Measurements from ENCODE around the gene SNAP47.

The SNAP47 gene

DNA sequence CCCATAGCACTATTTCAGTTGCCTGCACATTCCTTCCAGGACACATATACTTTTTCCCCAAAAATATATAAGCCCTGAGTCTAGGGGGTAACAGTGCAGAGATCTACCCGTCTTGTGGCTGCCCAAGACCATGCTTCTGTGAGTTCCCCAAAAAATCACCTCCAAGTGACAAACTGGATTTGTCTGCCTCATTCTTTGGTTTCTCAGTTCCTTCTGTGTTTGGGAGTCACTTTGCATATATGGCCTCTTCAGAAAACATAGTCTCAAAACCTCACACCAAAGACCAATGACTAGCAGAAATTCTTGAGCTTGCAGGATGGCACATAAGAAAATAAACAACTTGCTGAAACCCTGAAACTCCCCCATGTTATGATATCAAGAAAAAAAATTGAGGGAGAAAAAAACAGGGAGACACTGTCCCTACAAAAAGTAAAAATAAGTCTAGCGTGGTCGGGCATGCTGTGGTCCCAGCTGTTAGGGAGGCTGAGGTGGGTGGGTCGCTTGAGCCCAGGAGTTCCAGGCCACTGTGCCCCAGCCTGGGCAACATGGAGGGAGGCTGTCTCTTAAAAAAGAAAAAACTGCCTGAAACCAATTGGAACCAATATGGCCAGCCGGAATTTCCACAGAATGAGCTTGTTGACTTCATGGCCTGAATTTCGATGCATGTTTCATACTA lies 8.2 kb upstream of the SNAP47 start:
- no peak for TF ChIP-seq TEAD4 (IDR thresholded peaks at IDR 0.05)
- TF ChIP-seq TAF1 (IDR thresholded peaks at IDR 0.05; ENCODE audit: low read depth): no peak
- TF ChIP-seq TCF12 (IDR thresholded peaks at IDR 0.05; ENCODE audit: low read depth): no peak
- no peak for TF ChIP-seq RAD21 (IDR thresholded peaks at IDR 0.05; ENCODE audit: low read depth)
- TF ChIP-seq NFIC (IDR thresholded peaks at IDR 0.05): no peak
- TF ChIP-seq YY1 (IDR thresholded peaks at IDR 0.05; ENCODE audit: low read depth): no peak
- TF ChIP-seq FOXM1 (IDR thresholded peaks at IDR 0.05; ENCODE audit: borderline replicate concordance, low read depth): no peak
- no peak for TF ChIP-seq EGR1 (IDR thresholded peaks at IDR 0.05)
- TF ChIP-seq, protein P1, sequence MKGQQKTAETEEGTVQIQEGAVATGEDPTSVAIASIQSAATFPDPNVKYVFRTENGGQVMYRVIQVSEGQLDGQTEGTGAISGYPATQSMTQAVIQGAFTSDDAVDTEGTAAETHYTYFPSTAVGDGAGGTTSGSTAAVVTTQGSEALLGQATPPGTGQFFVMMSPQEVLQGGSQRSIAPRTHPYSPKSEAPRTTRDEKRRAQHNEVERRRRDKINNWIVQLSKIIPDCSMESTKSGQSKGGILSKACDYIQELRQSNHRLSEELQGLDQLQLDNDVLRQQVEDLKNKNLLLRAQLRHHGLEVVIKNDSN (IDR thresholded peaks at IDR 0.05): no peak
- TF ChIP-seq, protein P2, sequence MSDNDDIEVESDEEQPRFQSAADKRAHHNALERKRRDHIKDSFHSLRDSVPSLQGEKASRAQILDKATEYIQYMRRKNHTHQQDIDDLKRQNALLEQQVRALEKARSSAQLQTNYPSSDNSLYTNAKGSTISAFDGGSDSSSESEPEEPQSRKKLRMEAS (IDR thresholded peaks at IDR 0.05): no peak
- TF ChIP-seq, protein P3, sequence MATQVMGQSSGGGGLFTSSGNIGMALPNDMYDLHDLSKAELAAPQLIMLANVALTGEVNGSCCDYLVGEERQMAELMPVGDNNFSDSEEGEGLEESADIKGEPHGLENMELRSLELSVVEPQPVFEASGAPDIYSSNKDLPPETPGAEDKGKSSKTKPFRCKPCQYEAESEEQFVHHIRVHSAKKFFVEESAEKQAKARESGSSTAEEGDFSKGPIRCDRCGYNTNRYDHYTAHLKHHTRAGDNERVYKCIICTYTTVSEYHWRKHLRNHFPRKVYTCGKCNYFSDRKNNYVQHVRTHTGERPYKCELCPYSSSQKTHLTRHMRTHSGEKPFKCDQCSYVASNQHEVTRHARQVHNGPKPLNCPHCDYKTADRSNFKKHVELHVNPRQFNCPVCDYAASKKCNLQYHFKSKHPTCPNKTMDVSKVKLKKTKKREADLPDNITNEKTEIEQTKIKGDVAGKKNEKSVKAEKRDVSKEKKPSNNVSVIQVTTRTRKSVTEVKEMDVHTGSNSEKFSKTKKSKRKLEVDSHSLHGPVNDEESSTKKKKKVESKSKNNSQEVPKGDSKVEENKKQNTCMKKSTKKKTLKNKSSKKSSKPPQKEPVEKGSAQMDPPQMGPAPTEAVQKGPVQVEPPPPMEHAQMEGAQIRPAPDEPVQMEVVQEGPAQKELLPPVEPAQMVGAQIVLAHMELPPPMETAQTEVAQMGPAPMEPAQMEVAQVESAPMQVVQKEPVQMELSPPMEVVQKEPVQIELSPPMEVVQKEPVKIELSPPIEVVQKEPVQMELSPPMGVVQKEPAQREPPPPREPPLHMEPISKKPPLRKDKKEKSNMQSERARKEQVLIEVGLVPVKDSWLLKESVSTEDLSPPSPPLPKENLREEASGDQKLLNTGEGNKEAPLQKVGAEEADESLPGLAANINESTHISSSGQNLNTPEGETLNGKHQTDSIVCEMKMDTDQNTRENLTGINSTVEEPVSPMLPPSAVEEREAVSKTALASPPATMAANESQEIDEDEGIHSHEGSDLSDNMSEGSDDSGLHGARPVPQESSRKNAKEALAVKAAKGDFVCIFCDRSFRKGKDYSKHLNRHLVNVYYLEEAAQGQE (IDR thresholded peaks at IDR 0.05; ENCODE audit: low read depth): no peak
- TF ChIP-seq ZBTB7A (IDR thresholded peaks at IDR 0.05; ENCODE audit: low read depth): no peak
- TF ChIP-seq CEBPB (IDR thresholded peaks at IDR 0.05): no peak
- no peak for TF ChIP-seq EP300 (IDR thresholded peaks at IDR 0.05; ENCODE audit: borderline replicate concordance)
- TF ChIP-seq CREB1 (IDR thresholded peaks at IDR 0.05; ENCODE audit: low read depth): no peak

DNA sequence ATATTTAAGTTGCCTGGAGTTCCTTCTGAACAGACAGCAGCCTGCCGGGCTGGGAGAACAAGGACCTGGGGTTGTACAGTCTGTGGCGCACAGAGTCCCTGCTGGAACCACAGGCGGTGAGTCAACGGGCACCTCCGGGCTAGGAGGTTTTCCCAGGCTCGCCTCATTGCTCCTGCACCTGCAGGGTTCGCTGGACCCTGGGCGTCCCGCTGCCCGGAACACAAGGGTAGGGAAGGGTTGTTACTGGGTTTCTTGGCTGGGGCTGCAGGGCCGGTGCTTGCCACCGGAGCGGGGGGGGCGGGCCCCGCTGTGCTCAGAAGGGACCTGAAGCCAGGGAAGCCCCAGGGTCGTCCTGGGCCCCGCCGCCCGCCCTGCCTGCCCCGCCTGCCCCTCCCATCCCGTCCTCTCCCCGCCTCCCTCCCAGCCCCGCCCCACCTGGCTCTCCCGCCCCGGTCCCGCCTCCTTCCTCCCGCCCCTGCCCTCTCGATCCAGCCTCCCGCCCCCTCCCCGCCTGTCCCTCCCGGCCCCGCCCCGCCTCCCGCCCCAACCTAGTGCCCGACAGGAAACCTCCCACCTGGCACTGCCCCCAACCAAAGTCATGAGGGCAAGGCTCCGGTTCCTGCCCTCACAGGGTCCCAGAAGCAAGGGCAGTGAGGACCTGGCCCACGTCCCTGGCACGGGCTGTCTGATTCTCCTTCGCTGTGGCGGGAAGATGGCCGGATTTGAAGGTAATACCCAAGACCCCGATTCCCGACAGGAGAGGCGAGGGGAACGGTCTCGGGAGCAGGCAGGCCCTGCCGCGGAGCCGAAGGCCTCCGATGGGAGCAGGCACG lies 7.0 kb upstream of the SNAP47 start:
- TF ChIP-seq, protein P2 (IDR thresholded peaks at IDR 0.05): peak; percentile 42; the same call in 1 of the 2 replicates
- TF ChIP-seq TEAD4 (IDR thresholded peaks at IDR 0.05): 0 out of 2 replicates have a peak, but pooled peaks have one; percentile 22
- 0 out of 2 replicates have a peak, but pooled peaks have one; percentile 33 for TF ChIP-seq EP300 (IDR thresholded peaks at IDR 0.05; ENCODE audit: borderline replicate concordance)
- TF ChIP-seq NFIC (IDR thresholded peaks at IDR 0.05): 0 out of 2 replicates have a peak, but pooled peaks have one; percentile 20
- TF ChIP-seq FOXM1 (IDR thresholded peaks at IDR 0.05; ENCODE audit: borderline replicate concordance, low read depth): no peak
- no peak for TF ChIP-seq YY1 (IDR thresholded peaks at IDR 0.05; ENCODE audit: low read depth)
- TF ChIP-seq TAF1 (IDR thresholded peaks at IDR 0.05; ENCODE audit: low read depth): peak; percentile 30
- peak; percentile 80 for TF ChIP-seq TCF12 (IDR thresholded peaks at IDR 0.05; ENCODE audit: low read depth)
- no peak for TF ChIP-seq CREB1 (IDR thresholded peaks at IDR 0.05; ENCODE audit: low read depth)
- TF ChIP-seq EGR1 (IDR thresholded peaks at IDR 0.05): peak; percentile 10; the same call in 1 of the 2 replicates
- TF ChIP-seq, protein P3 (IDR thresholded peaks at IDR 0.05; ENCODE audit: low read depth): no peak
- no peak for TF ChIP-seq RAD21 (IDR thresholded peaks at IDR 0.05; ENCODE audit: low read depth)
- TF ChIP-seq ZBTB7A (IDR thresholded peaks at IDR 0.05; ENCODE audit: low read depth): peak; percentile 47
- TF ChIP-seq, protein P1 (IDR thresholded peaks at IDR 0.05): no peak

DNA sequence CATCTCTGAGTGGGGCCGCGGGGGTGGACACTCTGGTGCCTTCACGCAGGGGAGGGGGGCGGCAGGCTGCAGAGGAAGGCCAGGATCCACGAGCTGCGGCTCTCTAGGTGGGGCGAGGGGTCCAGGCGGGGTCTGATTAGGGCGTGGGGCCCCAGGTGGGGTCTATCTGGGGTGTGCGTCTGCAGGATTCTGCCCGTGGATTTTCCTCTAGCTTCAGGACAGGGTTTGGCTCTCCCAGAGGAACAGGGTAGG lies 6.4 kb upstream of the SNAP47 start:
- TF ChIP-seq NFIC (IDR thresholded peaks at IDR 0.05): no peak
- TF ChIP-seq, protein P2 (IDR thresholded peaks at IDR 0.05): no peak
- TF ChIP-seq TAF1 (IDR thresholded peaks at IDR 0.05; ENCODE audit: low read depth): peak; percentile 8; the same call in 1 of the 2 replicates
- TF ChIP-seq ZBTB7A (IDR thresholded peaks at IDR 0.05; ENCODE audit: low read depth): no peak
- TF ChIP-seq FOXM1 (IDR thresholded peaks at IDR 0.05; ENCODE audit: borderline replicate concordance, low read depth): no peak
- no peak for TF ChIP-seq TEAD4 (IDR thresholded peaks at IDR 0.05)

DNA sequence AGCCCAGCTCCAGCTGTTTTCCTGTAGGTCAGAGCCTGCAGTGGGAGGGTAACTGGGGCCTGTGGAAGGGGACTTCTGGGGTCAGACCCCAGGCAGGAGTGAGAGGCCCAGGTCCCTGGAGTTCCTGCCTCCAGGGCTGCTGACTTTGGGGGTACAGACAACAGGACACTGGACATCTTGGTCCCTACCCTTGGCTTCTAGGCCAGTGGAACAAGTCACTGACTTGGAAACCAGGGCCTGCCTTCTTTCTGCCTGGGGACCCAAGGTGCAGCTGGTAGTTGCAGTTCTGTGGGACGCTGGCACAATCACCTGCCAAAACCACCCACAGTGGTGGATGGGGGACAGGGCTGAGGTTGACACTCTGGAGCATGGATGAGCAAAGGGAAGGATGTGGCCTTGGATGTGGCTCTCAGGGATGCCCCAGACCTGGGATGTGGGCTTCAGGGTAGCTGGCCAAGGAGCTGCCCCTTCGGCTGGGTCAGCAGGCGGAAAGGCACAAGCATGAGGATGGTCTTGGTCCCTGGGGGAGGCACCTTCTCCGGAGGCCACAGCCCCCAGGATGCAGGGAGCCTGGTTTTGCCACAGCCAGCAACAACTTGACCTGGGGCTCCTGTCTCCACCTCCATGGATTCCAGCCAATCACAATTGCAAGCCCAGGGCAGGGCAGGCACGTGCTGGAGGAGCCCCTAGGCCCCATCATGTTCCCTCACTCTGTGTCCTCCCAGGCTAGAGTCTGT lies 5.9 kb upstream of the SNAP47 start:
- no peak for TF ChIP-seq TAF1 (IDR thresholded peaks at IDR 0.05; ENCODE audit: low read depth)
- TF ChIP-seq, protein P3 (IDR thresholded peaks at IDR 0.05; ENCODE audit: low read depth): no peak
- no peak for TF ChIP-seq YY1 (IDR thresholded peaks at IDR 0.05; ENCODE audit: low read depth)
- no peak for TF ChIP-seq CREB1 (IDR thresholded peaks at IDR 0.05; ENCODE audit: low read depth)
- TF ChIP-seq, protein P1 (IDR thresholded peaks at IDR 0.05): peak; percentile 68
